ENCODE measurements around the gene PINLYP.

Gene PINLYP

GRCh38 chr19:43575156-43575950, at the start of gene PINLYP, which contains the start of gene XRCC1:
PINLYP (plus strand) TSS chr19:43575801; CDS start chr19:43577192, 1,391 bp downstream.
XRCC1 (minus strand) TSS chr19:43575527; CDS start chr19:43575458, 69 bp downstream.
- H3K4me1 ChIP-seq (ENCODE audit: control insufficient read depth, insufficient read depth, low read length), result 0 out of 2 replicates have a peak, but pooled peaks cover 2% of the 10 kb centered on the region
- peak within 1 kb of the TSS; percentile 78; the same call in 1 of the 2 replicates for H3K4me3 ChIP-seq (ENCODE audit: low read length)
- H3K36me3 ChIP-seq (ENCODE audit: control insufficient read depth, insufficient read depth, low read length), result no peaks in the 10 kb centered on the region
- no CpG with 5 or more reads among the region's 51 CpGs for WGBS (ENCODE audit: insufficient coverage, insufficient read length)
- H3K27ac ChIP-seq (ENCODE audit: low read length), result no peak within 1 kb of the TSS
- no peaks in the 10 kb centered on the region for H3K27me3 ChIP-seq (ENCODE audit: control insufficient read depth, insufficient read depth, low read length)
- H3K9me3 ChIP-seq (ENCODE audit: control insufficient read depth, insufficient read depth, low read length), result no peaks in the 10 kb centered on the region
- DNase-seq (ENCODE audit: low read depth, low spot score), result peak; percentile 98

DNA sequence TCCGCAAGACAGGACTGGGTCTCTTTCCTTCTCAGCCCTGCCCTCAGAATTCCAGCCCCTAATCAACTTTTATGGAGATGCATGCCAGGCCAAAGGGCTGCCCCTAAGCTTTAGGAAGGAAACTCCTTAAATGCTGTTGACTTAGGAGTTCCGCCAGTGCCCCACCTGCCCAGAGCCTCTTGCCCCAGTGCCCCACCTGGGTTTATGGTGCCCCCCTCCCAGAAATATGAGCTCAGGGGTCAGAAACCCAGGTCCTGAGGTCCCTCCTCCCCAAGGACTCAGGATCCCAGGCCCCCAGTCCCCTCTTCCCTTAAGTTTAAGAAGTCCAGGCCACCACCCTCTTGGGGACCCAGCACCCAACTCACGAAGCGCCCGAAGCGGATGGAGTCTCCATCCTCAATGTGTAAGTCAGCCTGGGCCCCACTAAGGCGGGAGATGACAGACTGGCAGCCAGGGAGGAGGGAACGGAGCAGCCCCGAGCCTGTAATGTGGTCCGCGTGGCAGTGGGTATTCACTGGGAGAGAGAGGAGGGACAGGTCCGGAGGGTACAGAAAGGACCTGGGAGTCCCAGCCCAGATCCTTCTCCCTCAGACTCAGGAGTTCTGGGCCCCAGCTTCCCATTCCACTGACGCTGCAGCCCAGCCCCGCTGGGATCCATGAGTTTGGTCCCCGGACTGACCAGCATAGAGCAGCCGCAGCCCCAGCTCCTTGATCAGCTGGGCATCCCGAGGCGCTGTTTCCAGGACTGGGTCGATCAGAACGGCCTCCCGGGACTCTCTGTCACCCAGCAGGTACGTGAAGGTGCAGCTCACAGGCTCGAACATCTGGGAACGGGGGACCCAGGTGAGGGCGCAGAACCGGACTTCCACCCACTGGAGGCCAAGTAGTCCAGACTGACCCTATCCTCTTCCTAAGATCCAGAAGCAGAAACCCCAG, 49.5 kb upstream of the PINLYP start:
- Histone ChIP-seq H3K4me3 (ENCODE audit: low read length) (peak overlapping the region; percentile 97), H3K27me3 (ENCODE audit: control insufficient read depth, insufficient read depth, low read length) (no peaks in the 10 kb centered on the region; the same call in 1 of the 2 replicates), H3K9me3 (ENCODE audit: control insufficient read depth, insufficient read depth, low read length) (no peaks in the 10 kb centered on the region), H3K4me1 (ENCODE audit: control insufficient read depth, insufficient read depth, low read length) (peaks cover 2% of the 10 kb centered on the region; the same call in 1 of the 2 replicates), H3K27ac (ENCODE audit: low read length) (no peak overlapping the region), H3K36me3 (ENCODE audit: control insufficient read depth, insufficient read depth, low read length) (no peaks in the 10 kb centered on the region)
- no peak for DNase-seq (ENCODE audit: low read depth, low spot score)
- no CpG with 5 or more reads among the region's 26 CpGs for WGBS (ENCODE audit: insufficient coverage, insufficient read length)

GRCh38 chr19:43526884-43527859, 48.4 kb upstream of the PINLYP start, which contains the start of gene ETHE1:
ETHE1 (minus strand) TSS chr19:43527201; CDS start chr19:43527177, 24 bp downstream.
- no peaks in the 10 kb centered on the region for H3K36me3 ChIP-seq (ENCODE audit: control insufficient read depth, insufficient read depth, low read length)
- no CpG with 5 or more reads among the region's 54 CpGs for WGBS (ENCODE audit: insufficient coverage, insufficient read length)
- no peak for DNase-seq (ENCODE audit: low read depth, low spot score)

GRCh38 chr19:43527860-43528622, 47.6 kb upstream of the PINLYP start:
- no CpG with 5 or more reads among the region's 13 CpGs for WGBS (ENCODE audit: insufficient coverage, insufficient read length)
- no peaks in the 10 kb centered on the region for H3K9me3 ChIP-seq (ENCODE audit: control insufficient read depth, insufficient read depth, low read length)
- no peaks in the 10 kb centered on the region; the same call in 1 of the 2 replicates for H3K27me3 ChIP-seq (ENCODE audit: control insufficient read depth, insufficient read depth, low read length)
- DNase-seq (ENCODE audit: low read depth, low spot score), result no peak
- no peak overlapping the region for H3K27ac ChIP-seq (ENCODE audit: low read length)
- H3K4me3 ChIP-seq (ENCODE audit: low read length), result no peak overlapping the region
- H3K36me3 ChIP-seq (ENCODE audit: control insufficient read depth, insufficient read depth, low read length), result no peaks in the 10 kb centered on the region
- H3K4me1 ChIP-seq (ENCODE audit: control insufficient read depth, insufficient read depth, low read length), result peaks cover 2% of the 10 kb centered on the region; the same call in 1 of the 2 replicates

More at GRCh38 chr19:43526884-43527859, 48.4 kb upstream of the PINLYP start, which contains the start of gene ETHE1:
- Histone ChIP-seq H3K4me1 (ENCODE audit: control insufficient read depth, insufficient read depth, low read length) (peaks cover 2% of the 10 kb centered on the region; the same call in 1 of the 2 replicates), H3K27ac (ENCODE audit: low read length) (no peak within 1 kb of the TSS), H3K9me3 (ENCODE audit: control insufficient read depth, insufficient read depth, low read length) (no peaks in the 10 kb centered on the region), H3K27me3 (ENCODE audit: control insufficient read depth, insufficient read depth, low read length) (no peaks in the 10 kb centered on the region; the same call in 1 of the 2 replicates), H3K4me3 (ENCODE audit: low read length) (peak within 1 kb of the TSS; percentile 97)

DNA sequence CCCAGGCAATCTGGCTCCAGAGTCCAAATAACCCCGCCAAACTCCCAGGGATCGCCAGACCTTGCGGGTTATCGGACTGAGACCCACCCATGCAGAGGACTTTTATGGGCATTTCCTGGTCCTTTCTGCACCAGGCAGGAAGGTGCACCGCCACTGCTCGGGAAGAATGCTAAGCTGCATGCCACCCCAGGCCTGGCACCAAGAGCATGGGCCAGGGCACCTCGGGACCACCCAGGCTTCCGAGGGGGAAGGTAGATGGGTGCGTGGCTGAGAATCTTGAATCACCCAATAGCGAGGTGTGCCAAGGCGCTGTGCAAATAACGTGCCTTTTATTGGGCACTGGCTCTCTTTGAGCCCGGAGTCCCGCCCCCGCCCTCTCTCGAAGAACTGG, 43.0 kb upstream of the PINLYP start:
- H3K4me1 ChIP-seq (ENCODE audit: control insufficient read depth, insufficient read depth, low read length), result no peaks in the 10 kb centered on the region; the same call in 1 of the 2 replicates
- H3K27ac ChIP-seq (ENCODE audit: low read length), result peak overlapping the region; percentile 6
- H3K27me3 ChIP-seq (ENCODE audit: control insufficient read depth, insufficient read depth, low read length), result no peaks in the 10 kb centered on the region; the same call in 1 of the 2 replicates
- H3K4me3 ChIP-seq (ENCODE audit: low read length), result peak overlapping the region; percentile 58; the same call in 1 of the 2 replicates
- no peak for DNase-seq (ENCODE audit: low read depth, low spot score)
- no peaks in the 10 kb centered on the region for H3K9me3 ChIP-seq (ENCODE audit: control insufficient read depth, insufficient read depth, low read length)
- no peaks in the 10 kb centered on the region for H3K36me3 ChIP-seq (ENCODE audit: control insufficient read depth, insufficient read depth, low read length)
- WGBS (ENCODE audit: insufficient coverage, insufficient read length), result no CpG with 5 or more reads among the region's 16 CpGs

- DNase-seq (ENCODE audit: low read depth, low spot score), result peak; percentile 92
- WGBS (ENCODE audit: insufficient coverage, insufficient read length), result no CpG with 5 or more reads among the region's 47 CpGs
- Histone ChIP-seq H3K4me1 (ENCODE audit: control insufficient read depth, insufficient read depth, low read length) (no peaks in the 10 kb centered on the region; the same call in 1 of the 2 replicates), H3K27me3 (ENCODE audit: control insufficient read depth, insufficient read depth, low read length) (no peaks in the 10 kb centered on the region), H3K36me3 (ENCODE audit: control insufficient read depth, insufficient read depth, low read length) (no peaks in the 10 kb centered on the region), H3K4me3 (ENCODE audit: low read length) (peak within 1 kb of the TSS; percentile 58; the same call in 1 of the 2 replicates), H3K9me3 (ENCODE audit: control insufficient read depth, insufficient read depth, low read length) (no peaks in the 10 kb centered on the region), H3K27ac (ENCODE audit: low read length) (peak within 1 kb of the TSS; percentile 6)
Observed at GRCh38 chr19:43532962-43533545, 42.5 kb upstream of the PINLYP start, which contains the start of gene ZNF575. ZNF575 (plus strand) TSS chr19:43533188; CDS start chr19:43534423, 1,235 bp downstream.

DNA sequence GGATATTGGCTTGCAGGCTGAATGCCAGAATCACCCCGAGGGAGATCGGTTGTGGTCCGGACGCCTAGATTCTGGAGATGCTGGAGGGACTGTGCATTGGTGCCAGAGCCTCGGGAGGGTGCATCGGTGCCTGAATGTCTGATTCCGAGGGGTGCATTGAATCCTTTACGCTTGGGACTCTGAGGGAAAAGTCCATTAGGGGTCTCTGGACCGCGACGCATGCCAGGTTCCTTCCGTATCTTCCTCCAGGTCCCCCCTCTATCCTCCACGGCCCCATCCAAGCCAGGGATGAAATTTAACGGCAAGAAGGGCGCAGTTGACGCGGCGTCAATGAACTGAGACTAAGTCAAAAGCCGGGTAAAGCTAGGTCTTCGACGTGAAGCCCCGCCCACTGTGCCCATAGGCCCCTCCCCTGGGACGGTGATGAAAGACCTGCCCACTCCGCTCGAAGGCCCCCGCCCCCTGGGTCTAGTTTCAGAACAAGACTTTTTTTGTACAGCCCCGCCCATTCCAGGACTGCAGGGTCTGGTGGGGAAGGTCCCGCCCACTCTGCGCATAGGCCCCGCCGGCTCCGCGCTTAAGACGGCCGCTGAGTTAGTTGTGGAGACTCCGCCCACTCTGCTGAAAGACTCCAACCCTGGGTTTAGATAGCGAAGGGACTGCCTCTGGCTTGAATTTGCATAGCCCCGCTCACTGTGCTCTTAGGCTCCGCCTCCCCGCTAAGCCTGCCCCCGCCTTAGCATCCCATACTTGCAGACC, 41.9 kb upstream of the PINLYP start:
- Histone ChIP-seq H3K4me1 (ENCODE audit: control insufficient read depth, insufficient read depth, low read length) (no peaks in the 10 kb centered on the region; the same call in 1 of the 2 replicates), H3K27me3 (ENCODE audit: control insufficient read depth, insufficient read depth, low read length) (no peaks in the 10 kb centered on the region), H3K4me3 (ENCODE audit: low read length) (peak overlapping the region; percentile 58; the same call in 1 of the 2 replicates), H3K36me3 (ENCODE audit: control insufficient read depth, insufficient read depth, low read length) (no peaks in the 10 kb centered on the region), H3K27ac (ENCODE audit: low read length) (no peak overlapping the region), H3K9me3 (ENCODE audit: control insufficient read depth, insufficient read depth, low read length) (no peaks in the 10 kb centered on the region)
- peak; percentile 96 for DNase-seq (ENCODE audit: low read depth, low spot score)
- WGBS (ENCODE audit: insufficient coverage, insufficient read length), result no CpG with 5 or more reads among the region's 41 CpGs

DNA sequence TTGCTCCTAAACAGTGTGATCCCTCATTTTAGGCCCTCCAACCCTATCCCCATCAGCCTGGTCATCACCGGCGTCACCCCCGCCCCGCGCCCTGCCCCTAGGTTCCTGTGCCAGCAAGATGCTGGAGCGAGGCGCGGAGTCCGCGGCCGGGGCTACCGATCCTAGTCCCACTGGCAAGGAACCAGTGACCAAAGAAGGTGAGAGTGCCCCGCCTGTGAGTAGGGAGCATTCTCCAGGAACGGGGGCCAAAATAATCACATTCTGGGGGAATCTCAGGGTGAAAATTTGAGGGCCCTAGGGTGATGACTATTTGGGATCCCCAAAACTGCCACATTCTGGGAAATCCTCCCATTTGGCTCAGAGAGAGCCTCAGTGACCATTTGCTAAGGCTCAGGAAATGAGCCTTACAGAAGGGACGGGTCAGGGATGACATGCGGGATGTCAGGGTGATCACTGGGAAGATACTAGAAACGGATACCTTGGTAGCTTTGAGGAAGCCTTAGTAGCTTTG, 41.2 kb upstream of the PINLYP start:
- no CpG with 5 or more reads among the region's 17 CpGs for WGBS (ENCODE audit: insufficient coverage, insufficient read length)
- Histone ChIP-seq H3K4me3 (ENCODE audit: low read length) (peak overlapping the region; percentile 58; the same call in 1 of the 2 replicates), H3K27ac (ENCODE audit: low read length) (no peak overlapping the region), H3K9me3 (ENCODE audit: control insufficient read depth, insufficient read depth, low read length) (no peaks in the 10 kb centered on the region), H3K36me3 (ENCODE audit: control insufficient read depth, insufficient read depth, low read length) (no peaks in the 10 kb centered on the region; the same call in 1 of the 2 replicates), H3K27me3 (ENCODE audit: control insufficient read depth, insufficient read depth, low read length) (no peaks in the 10 kb centered on the region), H3K4me1 (ENCODE audit: control insufficient read depth, insufficient read depth, low read length) (no peaks in the 10 kb centered on the region; the same call in 1 of the 2 replicates)
- no peak for DNase-seq (ENCODE audit: low read depth, low spot score)

Measured in iPS DF 6.9 (cell line).